MCF 10A (cell line): ENCODE data around the gene TMEM243. TPM values are rescaled to one million over a fixed set of nuclear protein-coding genes. Genes with fewer than 3 reads are reported as not detected.

Source experiments
- BruUV-seq: library from RNA; stranded (reverse); fragments of 400-500 nt; replicated peaks from 2 replicates; lab custom pipeline; 2021; lab: Mats Ljungman, UMichigan
- CTCF ChIA-PET: fragments of 300-600 bp; sonication (Branson Sonifier 250); formaldehyde crosslinking; extraction: SDS; loops from one replicate; lab custom pipeline; 2021; ENCODE audit warnings: antibody characterized with exemption, inconsistent platforms; lab: Yijun Ruan, JAX
- POLR2A ChIA-PET: fragments of 300-600, 350-650 bp; sonication (Branson Sonifier 250); formaldehyde crosslinking; extraction: SDS; loops from one replicate; lab custom pipeline; 2020; ENCODE audit warnings: antibody characterized with exemption, inconsistent platforms; lab: Yijun Ruan, JAX
- DNase-seq: peaks from one replicate; pipeline ENCODE4 v3.0.0-alpha.2; 2018; ENCODE audit not compliant: unreplicated experiment
- H3K27ac Mint-ChIP-seq: one replicate; pipeline ENCODE4 v1.8.0; 2022; ENCODE audit warnings: mild to moderate bottlenecking, low read depth, mixed read lengths; ENCODE audit not compliant: unreplicated experiment
- H3K27me3 Mint-ChIP-seq: one replicate; pipeline ENCODE4 v1.8.0; 2022; ENCODE audit warnings: mixed read lengths; ENCODE audit not compliant: insufficient read depth, unreplicated experiment
- H3K36me3 Mint-ChIP-seq: one replicate; pipeline ENCODE4 v1.8.0; 2022; ENCODE audit warnings: mild to moderate bottlenecking, moderate library complexity, mixed read lengths; ENCODE audit not compliant: insufficient read depth, unreplicated experiment
- H3K4me1 Mint-ChIP-seq: one replicate; pipeline ENCODE4 v1.8.0; 2022; ENCODE audit warnings: mixed read lengths; ENCODE audit not compliant: insufficient read depth, unreplicated experiment
- H3K4me3 Mint-ChIP-seq: one replicate; pipeline ENCODE4 v1.8.0; 2022; ENCODE audit warnings: mild to moderate bottlenecking, moderate library complexity, mixed read lengths; ENCODE audit not compliant: unreplicated experiment
- H3K9me3 Mint-ChIP-seq: one replicate; pipeline ENCODE4 v1.8.0; 2022; ENCODE audit warnings: mixed read lengths; ENCODE audit not compliant: unreplicated experiment
- CTCF ChIP-seq: fragments of 200-600 bp; IDR thresholded peaks from one replicate; pipeline ENCODE4 v1.8.0; 2022; ENCODE audit warnings: antibody characterized with exemption, mild to moderate bottlenecking; ENCODE audit not compliant: unreplicated experiment
- intact Hi-C: fragments of 100-400 bp; cut with micrococcal nuclease; formaldehyde crosslinking; loops from 2 replicates; pipeline ENCODE4 v1.14.1; 2022
- total RNA-seq: library from RNA; stranded (reverse); gene quantifications from 2 replicates; pipeline ENCODE4 v1.2.3, GENCODE V29; 2022

TMEM243 gene
- total RNA-seq, 1 experiment from 2014 or later, result 23.0 TPM

DNA sequence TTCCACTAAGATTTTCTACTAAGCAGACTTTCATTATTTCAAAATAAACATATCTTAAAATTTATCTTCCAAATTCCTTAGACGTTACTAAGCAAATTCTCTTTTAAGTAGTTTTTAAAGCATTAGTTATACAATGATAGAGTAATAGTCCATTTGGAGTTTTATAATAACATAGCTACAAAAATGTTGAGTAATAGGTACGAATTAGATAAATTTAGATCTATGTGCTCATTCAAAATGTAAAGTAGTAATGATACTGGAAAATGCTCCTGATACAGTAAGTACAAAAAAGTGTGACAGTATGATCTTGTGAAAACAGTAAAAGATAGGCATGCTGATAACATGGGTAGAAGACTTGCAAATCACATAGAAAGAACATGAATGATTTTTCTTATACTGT lies 62.8 kb downstream of the TMEM243 start:
- no peak for DNase-seq
- Mint-ChIP-seq H3K27ac (no peak overlapping the region), H3K9me3 (no peaks in the 10 kb centered on the region), H3K4me1 (peaks cover 22% of the 10 kb centered on the region), H3K27me3 (no peaks in the 10 kb centered on the region), H3K4me3 (no peak overlapping the region), H3K36me3 (peaks cover 23% of the 10 kb centered on the region)
- no peak for TF ChIP-seq CTCF
- ChIA-PET CTCF (interaction anchor here (0.8 to 1.4 kb wide), 3 partner anchors 219 to 259 kb away, joined by 4 read pairs; no protein-coding TSS in a partner anchor), POLR2A (interaction anchor here (0.6 to 8.5 kb wide), 5 partner anchors 11 to 232 kb away, joined by 3 to 154 read pairs (median 4); partner anchors contain the start of gene TMEM243)
- no TSS peak for BruUV-seq
- intact Hi-C loops, result loop anchor here (10.0 kb wide), 1 partner anchor 188 kb away; the partner anchor contains the start of gene CROT

GRCh38 chr7:87155788-87156187 lies 63.7 kb downstream of the TMEM243 start:
- CTCF ChIA-PET, result interaction anchor here (0.6 to 4.4 kb wide), 3 partner anchors 65 to 772 kb away, joined by 4 to 14 read pairs (median 4); partner anchors contain the start of gene TMEM243
- H3K27ac Mint-ChIP-seq, result peak overlapping the region; percentile 19
- no peaks in the 10 kb centered on the region for H3K27me3 Mint-ChIP-seq
- no peak for DNase-seq
- intact Hi-C loops, result loop anchor here (10.0 kb wide), 1 partner anchor 189 kb away; the partner anchor contains the start of gene CROT
- no peak for TF ChIP-seq CTCF
- peaks cover 16% of the 10 kb centered on the region for H3K36me3 Mint-ChIP-seq
- POLR2A ChIA-PET, result interaction anchor here (1.0 to 8.5 kb wide), 4 partner anchors 64 to 162 kb away, joined by 3 to 154 read pairs (median 16); partner anchors contain the start of gene TMEM243
- H3K4me1 Mint-ChIP-seq, result peaks cover 24% of the 10 kb centered on the region
- BruUV-seq, result no TSS peak
- peak overlapping the region; percentile 56 for H3K4me3 Mint-ChIP-seq
- no peaks in the 10 kb centered on the region for H3K9me3 Mint-ChIP-seq

GRCh38 chr7:87154569-87154968 lies 65.0 kb downstream of the TMEM243 start:
- Mint-ChIP-seq H3K27me3 (no peaks in the 10 kb centered on the region), H3K27ac (peak overlapping the region; percentile 98), H3K9me3 (no peaks in the 10 kb centered on the region), H3K36me3 (peaks cover 12% of the 10 kb centered on the region), H3K4me1 (peaks cover 18% of the 10 kb centered on the region), H3K4me3 (peak overlapping the region; percentile 82)
- no peak for TF ChIP-seq CTCF
- no TSS peak for BruUV-seq
- DNase-seq, result no peak
- ChIA-PET POLR2A (interaction anchor here (0.6 to 8.5 kb wide), 8 partner anchors 14 to 285 kb away, joined by 3 to 154 read pairs (median 10); partner anchors contain the start of genes CROT and TMEM243), CTCF (interaction anchor here (0.9 to 4.4 kb wide), 5 partner anchors 12 to 227 kb away, joined by 3 to 14 read pairs (median 3); partner anchors contain the start of gene TMEM243)
- intact Hi-C loops, result loop anchor here (5.0 to 10.0 kb wide), 3 partner anchors 83 to 190 kb away; partner anchors contain the start of genes CROT and ELAPOR2

GRCh38 chr7:87154166-87154565 lies 65.4 kb downstream of the TMEM243 start:
- Mint-ChIP-seq H3K4me3 (peak overlapping the region; percentile 82), H3K27me3 (no peaks in the 10 kb centered on the region), H3K27ac (peak overlapping the region; percentile 98), H3K4me1 (peaks cover 18% of the 10 kb centered on the region), H3K36me3 (peaks cover 12% of the 10 kb centered on the region), H3K9me3 (no peaks in the 10 kb centered on the region)
- no TSS peak for BruUV-seq
- intact Hi-C loops, result loop anchor here (5.0 to 10.0 kb wide), 3 partner anchors 83 to 191 kb away; partner anchors contain the start of genes CROT and ELAPOR2
- TF ChIP-seq CTCF, result no peak
- CTCF ChIA-PET, result interaction anchor here (0.7 to 4.4 kb wide), 7 partner anchors 11 to 297 kb away, joined by 3 to 14 read pairs (median 3); partner anchors contain the start of gene TMEM243
- POLR2A ChIA-PET, result interaction anchor here (0.7 to 8.5 kb wide), 15 partner anchors 9 to 959 kb away, joined by 3 to 154 read pairs (median 14); partner anchors contain the start of genes CROT and TMEM243
- no peak for DNase-seq
